ENCODE data around the gene RIF1. TPM values are rescaled to one million over a fixed set of nuclear protein-coding genes. Genes with fewer than 3 reads are reported as not detected.

The RIF1 gene
- total RNA-seq, 1 donor from 2014 or later, result 25.0 TPM

- no peak for ATAC-seq
These were observed 13.3 kb downstream of the RIF1 start for GRCh38 chr2:151422917-151423439.

GRCh38 chr2:151423760-151424159 is 14.1 kb downstream of the RIF1 start:
- ATAC-seq, result no peak

- ATAC-seq, result peak; percentile 26
These were observed 27.9 kb downstream of the RIF1 start for GRCh38 chr2:151437630-151438029.

GRCh38 chr2:151438506-151438905 is 28.8 kb downstream of the RIF1 start:
- no peak for ATAC-seq

- ATAC-seq, result no peak
These were observed 29.4 kb downstream of the RIF1 start for GRCh38 chr2:151439127-151439526.

GRCh38 chr2:151459358-151459757 is 49.7 kb downstream of the RIF1 start:
- no peak for ATAC-seq

GRCh38 chr2:151465771-151466170 is 56.1 kb downstream of the RIF1 start:
- no peak for ATAC-seq

GRCh38 chr2:151470556-151470955 is 60.9 kb downstream of the RIF1 start:
- ATAC-seq, result no peak

- ATAC-seq, result no peak
These were observed 63.3 kb downstream of the RIF1 start for GRCh38 chr2:151472966-151473365.

GRCh38 chr2:151475071-151475470 is 65.4 kb downstream of the RIF1 start:
- ATAC-seq, result no peak

GRCh38 chr2:151476287-151476686 is 66.6 kb downstream of the RIF1 start:
- no peak for ATAC-seq

GRCh38 chr2:151478011-151478410 is 68.3 kb downstream of the RIF1 start:
- peak; percentile 88 for ATAC-seq

GRCh38 chr2:151481744-151482143 is 72.0 kb downstream of the RIF1 start:
- ATAC-seq, result no peak

GRCh38 chr2:151482171-151482725 is 72.5 kb downstream of the RIF1 start:
- ATAC-seq, result no peak

- ATAC-seq, result no peak
These were observed 73.8 kb downstream of the RIF1 start for GRCh38 chr2:151483546-151483945.

- ATAC-seq, result no peak
These were observed 74.4 kb downstream of the RIF1 start for GRCh38 chr2:151484100-151484499.

GRCh38 chr2:151486053-151486452 is 76.4 kb downstream of the RIF1 start:
- no peak for ATAC-seq

GRCh38 chr2:151490276-151490675 is 80.6 kb downstream of the RIF1 start:
- ATAC-seq, result no peak

- no peak for ATAC-seq
These were observed 81.8 kb downstream of the RIF1 start for GRCh38 chr2:151491496-151491895.

GRCh38 chr2:151498178-151498577 is 88.5 kb downstream of the RIF1 start:
- ATAC-seq, result no peak

GRCh38 chr2:151506170-151506569 is 96.5 kb downstream of the RIF1 start:
- ATAC-seq, result no peak

GRCh38 chr2:151508519-151508918 is 98.8 kb downstream of the RIF1 start:
- ATAC-seq, result peak; percentile 94

- no peak for ATAC-seq
These were observed 109.1 kb downstream of the RIF1 start for GRCh38 chr2:151518802-151519201.

- no peak for ATAC-seq
These were observed 111.3 kb downstream of the RIF1 start for GRCh38 chr2:151520976-151521375.

GRCh38 chr2:151522556-151522955 is 112.9 kb downstream of the RIF1 start:
- ATAC-seq, result no peak
